Mesenchymal stem cell (in vitro differentiated cells and primary cell): ENCODE data around the gene PCED1B.

Experiments
- DNase-seq: peaks from one replicate; pipeline ENCODE4 v3.0.0-alpha.2; 2013
- H2AFZ ChIP-seq: one replicate; pipeline ENCODE4 v1.6.1; 2013; ENCODE audit warnings: low read depth, mild to moderate bottlenecking, control low read depth, inconsistent platforms, low read length, moderate library complexity
- H2AK5ac ChIP-seq: 2 replicates; pipeline ENCODE4 v1.6.1; 2013; ENCODE audit warnings: low read length, moderate library complexity, mild to moderate bottlenecking, inconsistent platforms; ENCODE audit not compliant: severe bottlenecking
- H2BK120ac ChIP-seq: one replicate; pipeline ENCODE4 v1.6.1; 2013; ENCODE audit warnings: low read depth, mild to moderate bottlenecking, inconsistent platforms, low read length, moderate library complexity
- H2BK12ac ChIP-seq, 2 experiments: one replicate each; pipeline ENCODE4 v1.6.1; 2013; ENCODE audit warnings: inconsistent platforms in 2 of 2, low read length in 2 of 2, mild to moderate bottlenecking in 2 of 2, moderate library complexity in 2 of 2, control low read depth in 1 of 2
- H2BK15ac ChIP-seq: one replicate; pipeline ENCODE4 v1.6.1; 2013; ENCODE audit warnings: mild to moderate bottlenecking, low read depth, inconsistent platforms; ENCODE audit not compliant: poor library complexity, severe bottlenecking
- H2BK5ac ChIP-seq: 2 replicates; pipeline ENCODE4 v1.6.1; 2013; ENCODE audit warnings: low read depth, mild to moderate bottlenecking, low read length, control low read depth, inconsistent platforms; ENCODE audit not compliant: poor library complexity, severe bottlenecking
- H3K14ac ChIP-seq, 2 experiments: one replicate each; pipeline ENCODE4 v1.6.1; 2013; ENCODE audit warnings: inconsistent platforms in 2 of 2, low read length in 2 of 2, control low read depth in 1 of 2, mild to moderate bottlenecking in 1 of 2, moderate library complexity in 1 of 2
- H3K18ac ChIP-seq, 2 experiments: one replicate each; pipeline ENCODE4 v1.6.1; 2013; ENCODE audit warnings: inconsistent platforms in 2 of 2, low read length in 2 of 2, control low read depth in 1 of 2, low read depth in 1 of 2, mild to moderate bottlenecking in 1 of 2
- H3K23ac ChIP-seq, 2 experiments: one replicate each; pipeline ENCODE4 v1.6.1; 2013; ENCODE audit warnings: inconsistent platforms in 2 of 2, low read length in 2 of 2, mild to moderate bottlenecking in 2 of 2, moderate library complexity in 2 of 2, control low read depth in 1 of 2
- H3K27ac ChIP-seq: 2 replicates; pipeline ENCODE4 v1.5.1; 2013; ENCODE audit warnings: mild to moderate bottlenecking, moderate library complexity, low read length, control low read depth, inconsistent platforms; ENCODE audit not compliant: poor library complexity, severe bottlenecking
- H3K27me3 ChIP-seq, 2 experiments: 2 replicates each; pipeline versions ENCODE4 v1.6.1 to v1.7.0; 2013; ENCODE audit warnings: low read length in 2 of 2, mild to moderate bottlenecking in 2 of 2, moderate library complexity in 2 of 2, control low read depth in 1 of 2, inconsistent platforms in 1 of 2; ENCODE audit not compliant: control insufficient read depth in 1 of 2, insufficient read depth in 1 of 2
- H3K36me3 ChIP-seq, 2 experiments: 2 replicates each; pipeline versions ENCODE4 v1.6.1 to v1.7.0; 2013; ENCODE audit warnings: low read length in 2 of 2, control low read depth in 1 of 2, inconsistent platforms in 1 of 2, low read depth in 1 of 2, mild to moderate bottlenecking in 1 of 2; ENCODE audit not compliant: insufficient read depth in 2 of 2, control insufficient read depth in 1 of 2
- H3K4ac ChIP-seq, 2 experiments: one replicate each; pipeline ENCODE4 v1.6.1; 2013; ENCODE audit warnings: inconsistent platforms in 2 of 2, low read length in 2 of 2, mild to moderate bottlenecking in 2 of 2, moderate library complexity in 2 of 2, control low read depth in 1 of 2, low read depth in 1 of 2
- H3K4me1 ChIP-seq: 2 replicates; pipeline ENCODE4 v1.6.1; 2013; ENCODE audit warnings: low read depth, low read length, control low read depth; ENCODE audit not compliant: control insufficient read depth, insufficient read depth
- H3K4me2 ChIP-seq: 2 replicates; pipeline ENCODE4 v1.6.1; 2013; ENCODE audit warnings: low read length, mild to moderate bottlenecking, inconsistent platforms; ENCODE audit not compliant: poor library complexity, severe bottlenecking
- H3K4me3 ChIP-seq, 2 experiments: 2 replicates each; pipeline versions ENCODE4 v1.5.1 to v1.7.0; 2013; ENCODE audit warnings: low read length in 2 of 2, mild to moderate bottlenecking in 2 of 2, control low read depth in 1 of 2, low read depth in 1 of 2; ENCODE audit not compliant: insufficient read depth in 1 of 2
- H3K79me1 ChIP-seq: replicated peaks from 2 replicates; pipeline ENCODE4 v1.6.1; 2013; ENCODE audit warnings: mild to moderate bottlenecking, control low read depth, low read length, inconsistent platforms; ENCODE audit not compliant: poor library complexity, severe bottlenecking
- H3K9ac ChIP-seq: 2 replicates; pipeline ENCODE4 v1.7.0; 2013; ENCODE audit warnings: mild to moderate bottlenecking, low read length, moderate library complexity
- H3K9me3 ChIP-seq: 2 replicates; pipeline ENCODE4 v1.7.0; 2013; ENCODE audit warnings: mild to moderate bottlenecking, low read length; ENCODE audit not compliant: control insufficient read depth
- H4K8ac ChIP-seq: one replicate; pipeline ENCODE4 v1.6.1; 2013; ENCODE audit warnings: inconsistent platforms, mild to moderate bottlenecking, low read length, moderate library complexity
- H4K91ac ChIP-seq: one replicate; pipeline ENCODE4 v1.6.1; 2013; ENCODE audit warnings: mild to moderate bottlenecking, low read length, inconsistent platforms
- WGBS: methylation state at CpG from one replicate; pipeline ENCODE4 v1.1.7; 2013; ENCODE audit warnings: mixed read lengths; 5-methylcytosine and 5-hydroxymethylcytosine counted together

Gene PCED1B

GRCh38 chr12:47245623-47246022 is 166.2 kb downstream of the PCED1B start:
- no peak overlapping the region for H3K9ac ChIP-seq
- no peak overlapping the region for H4K8ac ChIP-seq
- no peaks in the 10 kb centered on the region for H3K9me3 ChIP-seq
- no peak overlapping the region for H2BK12ac ChIP-seq
- H3K18ac ChIP-seq = no peak overlapping the region
- no peak overlapping the region for H2AFZ ChIP-seq
- H3K4me1 ChIP-seq = peaks cover 6% of the 10 kb centered on the region
- H2BK120ac ChIP-seq = no peak overlapping the region
- H2BK15ac ChIP-seq = no peak overlapping the region
- WGBS = 100% methylated on average over 1 of the region's 2 CpGs
- no peak overlapping the region for H3K4me3 ChIP-seq
- no peak overlapping the region for H3K23ac ChIP-seq
- H3K4me2 ChIP-seq = no peak overlapping the region
- H3K36me3 ChIP-seq = no peaks in the 10 kb centered on the region
- no peak overlapping the region for H3K27ac ChIP-seq
- no peak for DNase-seq
- no peak overlapping the region for H2BK5ac ChIP-seq
- no peak overlapping the region for H2AK5ac ChIP-seq
- no peak overlapping the region for H3K14ac ChIP-seq
- H3K79me1 ChIP-seq = no peaks in the 10 kb centered on the region
- no peak overlapping the region for H4K91ac ChIP-seq
- H3K4ac ChIP-seq = no peak overlapping the region
- H3K27me3 ChIP-seq = no peaks in the 10 kb centered on the region

- Histone ChIP-seq H3K4me3 (no peak overlapping the region), H3K4ac (no peak overlapping the region), H3K4me2 (no peak overlapping the region), H2BK12ac (no peak overlapping the region), H2BK120ac (no peak overlapping the region), H4K91ac (no peak overlapping the region), H3K14ac (no peak overlapping the region), H3K4me1 (peaks cover 6% of the 10 kb centered on the region), H3K36me3 (no peaks in the 10 kb centered on the region), H3K9me3 (no peaks in the 10 kb centered on the region), H3K27ac (no peak overlapping the region), H4K8ac (no peak overlapping the region), H3K18ac (no peak overlapping the region), H2BK15ac (no peak overlapping the region), H2AK5ac (no peak overlapping the region), H3K9ac (no peak overlapping the region), H3K27me3 (no peaks in the 10 kb centered on the region), H2BK5ac (no peak overlapping the region), H2AFZ (no peak overlapping the region), H3K23ac (no peak overlapping the region), H3K79me1 (no peaks in the 10 kb centered on the region)
- 94% methylated on average over 1 of the region's 1 CpG for WGBS
- DNase-seq = no peak
These were observed 168.0 kb downstream of the PCED1B start for GRCh38 chr12:47247418-47247817.

- no peak overlapping the region for H3K14ac ChIP-seq
- no peak overlapping the region for H2BK5ac ChIP-seq
- no peak for DNase-seq
- no peak overlapping the region for H2BK15ac ChIP-seq
- no peak overlapping the region for H3K23ac ChIP-seq
- H3K27me3 ChIP-seq = no peaks in the 10 kb centered on the region
- no peak overlapping the region for H2AK5ac ChIP-seq
- H3K9ac ChIP-seq = no peak overlapping the region
- no peak overlapping the region for H3K4me3 ChIP-seq
- peaks cover 6% of the 10 kb centered on the region for H3K4me1 ChIP-seq
- WGBS = 83% methylated on average over 4 of the region's 4 CpGs
- no peak overlapping the region for H3K27ac ChIP-seq
- no peak overlapping the region for H3K18ac ChIP-seq
- no peaks in the 10 kb centered on the region for H3K9me3 ChIP-seq
- H2AFZ ChIP-seq = no peak overlapping the region
- H3K4ac ChIP-seq = no peak overlapping the region
- H3K4me2 ChIP-seq = no peak overlapping the region
- H4K91ac ChIP-seq = no peak overlapping the region
- H2BK12ac ChIP-seq = no peak overlapping the region
- no peaks in the 10 kb centered on the region for H3K36me3 ChIP-seq
- no peaks in the 10 kb centered on the region for H3K79me1 ChIP-seq
- no peak overlapping the region for H4K8ac ChIP-seq
- no peak overlapping the region for H2BK120ac ChIP-seq
These were observed 169.7 kb downstream of the PCED1B start for GRCh38 chr12:47249082-47249481.

- Histone ChIP-seq H3K4me2 (no peak overlapping the region), H3K4me3 (no peak overlapping the region), H3K23ac (no peak overlapping the region), H2AK5ac (no peak overlapping the region), H4K91ac (peak overlapping the region; percentile 2), H2BK12ac (no peak overlapping the region), H4K8ac (peak overlapping the region; percentile 4), H3K18ac (no peak overlapping the region), H3K9ac (no peak overlapping the region), H3K4ac (no peak overlapping the region), H3K14ac (no peak overlapping the region), H3K9me3 (no peaks in the 10 kb centered on the region), H3K4me1 (peaks cover 6% of the 10 kb centered on the region), H2BK120ac (no peak overlapping the region), H3K27me3 (no peaks in the 10 kb centered on the region), H3K79me1 (no peaks in the 10 kb centered on the region), H3K36me3 (no peaks in the 10 kb centered on the region), H2BK5ac (no peak overlapping the region), H3K27ac (no peak overlapping the region), H2AFZ (no peak overlapping the region), H2BK15ac (peak overlapping the region; percentile 26)
- no peak for DNase-seq
- WGBS = 77% methylated on average over 7 of the region's 7 CpGs
These were observed 170.4 kb downstream of the PCED1B start for GRCh38 chr12:47249719-47250357.
